ENCODE data around the gene PTPRD.

GRCh38 chr9:8858596-8859161 lies 1754.1 kb downstream of the PTPRD start:
- TF ChIP-seq NFE2 (IDR thresholded peaks at IDR 0.05; ENCODE audit: low read depth) (no peak), ZNF274 (IDR thresholded peaks at IDR 0.05; ENCODE audit: borderline replicate concordance, low read depth, low read length) (no peak), CTCF (IDR thresholded peaks at IDR 0.05 in 2 of 3, conservative IDR thresholded peaks at IDR 0.05 in 1 of 3; ENCODE audit: insufficient read depth in 2 of 3, low read depth in 1 of 3, low read length in 3 of 3) (no peak), JUND (IDR thresholded peaks at IDR 0.05; ENCODE audit: borderline replicate concordance, low read depth, low read length) (no peak), JUND (tag; IDR thresholded peaks at IDR 0.05; ENCODE audit: borderline replicate concordance, low read depth, low read length) (no peak), HLTF (IDR thresholded peaks at IDR 0.05) (no peak), POLR2AphosphoS5 (IDR thresholded peaks at IDR 0.05; ENCODE audit: control insufficient read depth, insufficient read depth, low read depth, low read length) (no peak), ZNF77 (CRISPR knock-in tag; IDR thresholded peaks at IDR 0.05) (no peak), MCM2 (IDR thresholded peaks at IDR 0.05; ENCODE audit: low read depth) (no peak), HINFP (tag; conservative IDR thresholded peaks at IDR 0.05; ENCODE audit: low read depth) (no peak), CUX1 (CRISPR knock-in tag; IDR thresholded peaks at IDR 0.05) (no peak), GATA2 (CRISPR knock-in tag; IDR thresholded peaks at IDR 0.05) (no peak), TAF7 (tag; IDR thresholded peaks at IDR 0.05) (no peak), UBTF (IDR thresholded peaks at IDR 0.05; ENCODE audit: borderline replicate concordance in 1 of 2, low read depth in 2 of 2, low read length in 2 of 2) (no peak), PRDM10 (IDR thresholded peaks at IDR 0.05; ENCODE audit: partially characterized antibody) (no peak)
